Loucy (cell line): Measurements from ENCODE around the gene TRAP1.

Source experiments
- H2AFZ ChIP-seq: fragments of 200-600 bp; sonication (generic); 2 replicates; pipeline ENCODE4 v1.6.0; 2016; ENCODE audit warnings: antibody characterized with exemption, mild to moderate bottlenecking, low read length, moderate library complexity
- H3F3A ChIP-seq: fragments of 200-600 bp; 2 replicates; pipeline ENCODE4 v1.6.0; 2016; ENCODE audit warnings: antibody characterized with exemption, low read depth, mild to moderate bottlenecking
- H3K27me3 ChIP-seq: fragments of 200-600 bp; sonication (generic); 2 replicates; pipeline ENCODE4 v1.6.1; 2014; ENCODE audit warnings: low read length, mild to moderate bottlenecking; ENCODE audit not compliant: insufficient read depth, poor library complexity, severe bottlenecking
- H3K36me3 ChIP-seq: fragments of 200-600 bp; sonication (generic); 2 replicates; pipeline ENCODE4 v1.6.1; 2016; ENCODE audit warnings: low read length; ENCODE audit not compliant: insufficient read depth
- H3K4me1 ChIP-seq: fragments of 200-600 bp; sonication (generic); 2 replicates; pipeline ENCODE4 v1.5.1; 2014; ENCODE audit warnings: low read length, mild to moderate bottlenecking; ENCODE audit not compliant: insufficient read depth, poor library complexity, severe bottlenecking
- H3K4me2 ChIP-seq: fragments of 200-600 bp; sonication (generic); 2 replicates; pipeline ENCODE4 v1.6.0; 2014; ENCODE audit warnings: antibody characterized with exemption, low read length, low read depth, mild to moderate bottlenecking; ENCODE audit not compliant: poor library complexity, severe bottlenecking
- H3K4me3 ChIP-seq: fragments of 200-600 bp; sonication (generic); 2 replicates; pipeline ENCODE4 v1.5.1; 2014; ENCODE audit warnings: low read length, mild to moderate bottlenecking, mixed read lengths; ENCODE audit not compliant: poor library complexity, severe bottlenecking
- H3K79me2 ChIP-seq: fragments of 200-600 bp; sonication (generic); 2 replicates; pipeline ENCODE4 v1.6.1; 2014; ENCODE audit warnings: low read length; ENCODE audit not compliant: insufficient read depth
- H3K9ac ChIP-seq: fragments of 200-600 bp; sonication (generic); 2 replicates; pipeline ENCODE4 v1.6.0; 2014; ENCODE audit warnings: mild to moderate bottlenecking, low read depth, low read length, moderate library complexity; ENCODE audit not compliant: poor library complexity, severe bottlenecking
- H3K9me2 ChIP-seq: fragments of 200-600 bp; sonication (generic); replicated peaks from 2 replicates; pipeline ENCODE4 v1.6.1; 2016; ENCODE audit warnings: low read depth, low read length, mixed read lengths
- H3K9me3 ChIP-seq: fragments of 200-600 bp; sonication (generic); 2 replicates; pipeline ENCODE4 v1.6.1; 2014; ENCODE audit warnings: mild to moderate bottlenecking, antibody characterized with exemption, low read length, low read depth; ENCODE audit not compliant: insufficient read depth
- H4K20me1 ChIP-seq: fragments of 200-600 bp; sonication (generic); 2 replicates; pipeline ENCODE4 v1.6.0; 2014; ENCODE audit warnings: antibody characterized with exemption, low read length, mild to moderate bottlenecking; ENCODE audit not compliant: insufficient read depth, poor library complexity, severe bottlenecking
- EZH2phosphoT487 ChIP-seq: fragments of 200-600 bp; IDR thresholded peaks from 2 replicates; pipeline ENCODE4 v1.6.1; 2018; ENCODE audit warnings: antibody characterized with exemption, mild to moderate bottlenecking, moderate library complexity, borderline replicate concordance
- TF ChIP-seq, protein P1 (sequence below): fragments of 200-600 bp; sonication (generic); conservative IDR thresholded peaks from 2 replicates; pipeline ENCODE4 v1.5.1; 2014; ENCODE audit warnings: mild to moderate bottlenecking, antibody characterized with exemption, low read length

Gene TRAP1

DNA sequence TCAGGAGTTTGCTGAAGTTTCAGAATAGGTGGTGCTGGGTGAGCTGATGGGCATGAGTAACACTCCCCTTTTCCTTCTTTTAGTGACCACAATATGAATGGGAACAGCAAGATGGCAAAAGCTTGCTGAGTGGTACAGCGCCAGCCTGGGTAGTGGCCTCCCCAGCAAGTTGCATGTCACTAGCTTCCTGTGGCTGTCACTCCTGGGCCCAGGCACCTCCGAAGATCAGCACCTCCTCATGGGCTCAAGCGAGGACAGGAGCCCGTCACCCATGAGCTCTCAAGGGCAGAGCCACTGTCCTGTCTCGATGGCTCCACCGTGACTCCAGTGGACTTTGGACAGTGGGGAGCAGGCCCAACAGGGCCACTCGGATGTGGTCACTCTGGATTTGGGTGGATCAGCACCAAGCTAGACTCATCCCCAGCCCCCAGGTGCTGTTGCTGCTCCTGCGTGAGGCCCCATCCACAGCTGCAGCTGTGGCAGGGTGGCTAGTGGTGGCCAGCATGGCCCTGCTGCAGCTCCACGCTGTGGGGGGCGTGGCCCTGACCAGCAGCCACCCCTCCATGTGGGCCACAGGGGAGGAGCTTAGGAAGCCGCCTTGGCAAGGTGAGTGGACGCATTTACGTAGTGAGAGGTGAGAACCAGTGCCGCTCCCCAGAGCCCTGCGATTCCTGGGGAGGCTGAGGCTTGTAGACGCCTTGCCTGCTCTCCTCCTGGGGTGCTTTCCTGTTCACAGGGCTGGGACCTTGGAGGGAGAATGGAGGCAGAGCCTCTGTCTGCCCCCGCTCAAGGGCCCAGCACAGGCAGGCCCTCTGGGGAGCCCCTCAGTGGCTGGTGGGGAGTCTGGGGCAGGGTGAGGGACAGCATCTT is 76.5 kb downstream of the TRAP1 start:
- Histone ChIP-seq H3K36me3 (no peaks in the 10 kb centered on the region), H3F3A (no peaks in the 10 kb centered on the region), H3K9ac (no peak overlapping the region), H3K4me2 (no peak overlapping the region), H3K4me3 (no peak overlapping the region), H4K20me1 (no peaks in the 10 kb centered on the region), H3K79me2 (peaks cover 9% of the 10 kb centered on the region; the same call in 1 of the 2 replicates), H3K4me1 (peaks cover 15% of the 10 kb centered on the region), H3K9me2 (no peaks in the 10 kb centered on the region), H2AFZ (no peak overlapping the region), H3K9me3 (no peaks in the 10 kb centered on the region), H3K27me3 (no peaks in the 10 kb centered on the region)
- TF ChIP-seq, protein P1, sequence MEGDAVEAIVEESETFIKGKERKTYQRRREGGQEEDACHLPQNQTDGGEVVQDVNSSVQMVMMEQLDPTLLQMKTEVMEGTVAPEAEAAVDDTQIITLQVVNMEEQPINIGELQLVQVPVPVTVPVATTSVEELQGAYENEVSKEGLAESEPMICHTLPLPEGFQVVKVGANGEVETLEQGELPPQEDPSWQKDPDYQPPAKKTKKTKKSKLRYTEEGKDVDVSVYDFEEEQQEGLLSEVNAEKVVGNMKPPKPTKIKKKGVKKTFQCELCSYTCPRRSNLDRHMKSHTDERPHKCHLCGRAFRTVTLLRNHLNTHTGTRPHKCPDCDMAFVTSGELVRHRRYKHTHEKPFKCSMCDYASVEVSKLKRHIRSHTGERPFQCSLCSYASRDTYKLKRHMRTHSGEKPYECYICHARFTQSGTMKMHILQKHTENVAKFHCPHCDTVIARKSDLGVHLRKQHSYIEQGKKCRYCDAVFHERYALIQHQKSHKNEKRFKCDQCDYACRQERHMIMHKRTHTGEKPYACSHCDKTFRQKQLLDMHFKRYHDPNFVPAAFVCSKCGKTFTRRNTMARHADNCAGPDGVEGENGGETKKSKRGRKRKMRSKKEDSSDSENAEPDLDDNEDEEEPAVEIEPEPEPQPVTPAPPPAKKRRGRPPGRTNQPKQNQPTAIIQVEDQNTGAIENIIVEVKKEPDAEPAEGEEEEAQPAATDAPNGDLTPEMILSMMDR: no peak
- TF ChIP-seq EZH2phosphoT487: no peak

DNA sequence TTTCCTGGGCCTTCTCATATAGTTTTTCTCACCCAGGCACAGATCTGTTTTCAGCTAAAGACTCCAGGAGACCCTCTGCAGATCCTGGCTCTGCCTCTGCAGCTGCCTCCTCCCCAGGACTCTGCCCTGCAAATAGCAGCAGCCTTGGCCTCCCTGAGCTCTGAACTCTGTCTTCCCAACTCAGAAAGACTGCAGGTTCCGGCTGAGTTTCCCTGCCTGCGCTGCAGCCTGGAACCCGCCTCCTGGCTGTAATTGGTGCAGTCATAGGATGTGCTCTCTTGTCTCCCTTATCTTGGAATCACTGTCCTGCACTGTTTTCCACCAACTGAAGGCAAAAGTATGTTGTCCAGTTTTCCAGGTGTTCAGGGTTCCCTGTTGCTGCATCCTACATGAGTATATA is 77.1 kb downstream of the TRAP1 start:
- H3K79me2 ChIP-seq: peaks cover 9% of the 10 kb centered on the region; the same call in 1 of the 2 replicates

DNA sequence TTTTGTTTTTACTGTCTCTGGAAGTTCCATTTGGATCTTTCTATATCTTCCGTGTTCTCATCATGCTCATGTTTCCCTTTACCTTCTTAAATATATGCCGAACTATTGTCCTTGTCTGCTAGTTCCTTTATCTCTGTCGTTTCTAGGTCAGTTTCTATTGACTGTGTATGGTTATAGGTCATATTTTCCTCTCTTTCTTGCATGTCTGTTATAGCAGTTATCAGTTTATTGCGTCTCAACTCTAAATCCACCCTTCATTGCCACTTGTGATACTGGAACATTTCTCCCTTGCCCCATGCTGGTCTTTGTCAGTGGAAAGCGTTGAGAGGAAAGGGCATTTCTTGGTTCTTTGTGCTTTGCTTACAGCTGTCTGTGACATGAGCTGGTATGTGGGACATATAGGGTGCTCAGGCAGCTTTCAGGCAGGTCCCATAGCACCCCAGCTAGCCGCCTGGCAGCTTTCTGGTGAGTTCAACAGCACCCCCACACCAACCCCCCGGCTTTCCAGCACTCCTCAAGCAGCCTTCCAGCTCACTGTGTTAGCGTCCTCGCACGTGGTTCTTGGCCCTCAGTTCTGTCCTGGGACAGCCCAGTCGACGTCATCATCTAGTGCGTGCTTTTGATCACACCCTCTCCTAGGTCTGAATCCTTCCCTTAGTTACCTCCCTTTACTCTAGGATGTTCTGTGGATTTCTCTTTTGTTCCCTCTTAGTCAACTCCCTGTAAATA is 78.2 kb downstream of the TRAP1 start:
- TF ChIP-seq EZH2phosphoT487: no peak
- TF ChIP-seq, protein P1: no peak
- no peaks in the 10 kb centered on the region for H3F3A ChIP-seq
- H3K79me2 ChIP-seq: peaks cover 9% of the 10 kb centered on the region; the same call in 1 of the 2 replicates
- H3K9me3 ChIP-seq: no peaks in the 10 kb centered on the region
- H2AFZ ChIP-seq: no peak overlapping the region
- H3K4me3 ChIP-seq: no peak overlapping the region
- H3K4me1 ChIP-seq: peaks cover 15% of the 10 kb centered on the region
- no peaks in the 10 kb centered on the region for H4K20me1 ChIP-seq
- no peaks in the 10 kb centered on the region for H3K27me3 ChIP-seq
- H3K4me2 ChIP-seq: no peak overlapping the region
- H3K9ac ChIP-seq: no peak overlapping the region
- H3K9me2 ChIP-seq: no peaks in the 10 kb centered on the region
- no peaks in the 10 kb centered on the region for H3K36me3 ChIP-seq

More for the DNA sequence above, 77.1 kb downstream of the TRAP1 start:
- H2AFZ ChIP-seq: no peak overlapping the region
- no peaks in the 10 kb centered on the region for H4K20me1 ChIP-seq
- no peak overlapping the region for H3K4me2 ChIP-seq
- H3K4me3 ChIP-seq: no peak overlapping the region
- no peak overlapping the region for H3K9ac ChIP-seq
- H3K36me3 ChIP-seq: no peaks in the 10 kb centered on the region
- no peaks in the 10 kb centered on the region for H3K9me3 ChIP-seq
- H3K4me1 ChIP-seq: peaks cover 15% of the 10 kb centered on the region
- no peaks in the 10 kb centered on the region for H3K27me3 ChIP-seq
- H3F3A ChIP-seq: no peaks in the 10 kb centered on the region
- no peaks in the 10 kb centered on the region for H3K9me2 ChIP-seq
- TF ChIP-seq EZH2phosphoT487: no peak
- TF ChIP-seq, protein P1: no peak
